ENCODE results near the gene LILRA6. TPM values are rescaled to one million over a fixed set of nuclear protein-coding genes. Genes with fewer than 3 reads are reported as not detected.

Gene LILRA6
- total RNA-seq, 1 donor from 2014 or later, result not detected

DNA sequence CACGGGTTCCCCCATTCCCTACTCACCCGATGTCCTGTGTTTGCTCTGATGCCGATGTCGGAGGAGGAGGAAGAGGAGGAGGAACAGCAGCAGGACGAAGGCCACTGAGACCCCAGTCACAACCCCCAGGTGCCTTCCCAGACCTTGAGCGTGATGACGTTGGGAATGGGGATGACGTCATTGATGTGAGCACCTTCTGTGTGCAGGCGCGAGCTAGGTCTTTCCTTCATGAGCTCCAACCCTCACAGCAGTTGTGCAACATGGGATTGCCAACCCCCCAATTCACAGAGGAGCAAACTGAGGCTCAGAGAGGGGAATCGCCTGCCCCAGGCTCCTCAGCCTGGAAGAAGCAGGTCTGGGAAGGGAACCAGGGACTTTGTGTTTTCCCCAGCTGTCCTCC is 10.3 kb upstream of the LILRA6 start:
- H3K4me3 Mint-ChIP-seq, result no peak overlapping the region
- no peaks in the 10 kb centered on the region for H3K9me3 Mint-ChIP-seq
- H3K36me3 Mint-ChIP-seq (ENCODE audit: low read depth), result no peaks in the 10 kb centered on the region
- no peak overlapping the region for H3K27ac Mint-ChIP-seq
- peaks cover 6% of the 10 kb centered on the region for H3K4me1 Mint-ChIP-seq
- peaks cover 10% of the 10 kb centered on the region for H3K27me3 Mint-ChIP-seq
- TF ChIP-seq, protein P1, sequence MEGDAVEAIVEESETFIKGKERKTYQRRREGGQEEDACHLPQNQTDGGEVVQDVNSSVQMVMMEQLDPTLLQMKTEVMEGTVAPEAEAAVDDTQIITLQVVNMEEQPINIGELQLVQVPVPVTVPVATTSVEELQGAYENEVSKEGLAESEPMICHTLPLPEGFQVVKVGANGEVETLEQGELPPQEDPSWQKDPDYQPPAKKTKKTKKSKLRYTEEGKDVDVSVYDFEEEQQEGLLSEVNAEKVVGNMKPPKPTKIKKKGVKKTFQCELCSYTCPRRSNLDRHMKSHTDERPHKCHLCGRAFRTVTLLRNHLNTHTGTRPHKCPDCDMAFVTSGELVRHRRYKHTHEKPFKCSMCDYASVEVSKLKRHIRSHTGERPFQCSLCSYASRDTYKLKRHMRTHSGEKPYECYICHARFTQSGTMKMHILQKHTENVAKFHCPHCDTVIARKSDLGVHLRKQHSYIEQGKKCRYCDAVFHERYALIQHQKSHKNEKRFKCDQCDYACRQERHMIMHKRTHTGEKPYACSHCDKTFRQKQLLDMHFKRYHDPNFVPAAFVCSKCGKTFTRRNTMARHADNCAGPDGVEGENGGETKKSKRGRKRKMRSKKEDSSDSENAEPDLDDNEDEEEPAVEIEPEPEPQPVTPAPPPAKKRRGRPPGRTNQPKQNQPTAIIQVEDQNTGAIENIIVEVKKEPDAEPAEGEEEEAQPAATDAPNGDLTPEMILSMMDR (IDR thresholded peaks at IDR 0.05), result no peak
- ChIA-PET POLR2A (interaction anchor here (0.6 kb wide), 1 partner anchor 50 kb away, joined by 3 read pairs; no protein-coding TSS in a partner anchor), CTCF (interaction anchor here (1.6 kb wide), 1 partner anchor 13 kb away, joined by 6 read pairs; no protein-coding TSS in a partner anchor)
- ATAC-seq (ENCODE audit: low read depth), result no peak
- intact Hi-C loops (cut with micrococcal nuclease), result no loop called here
- no peak for DNase-seq

DNA sequence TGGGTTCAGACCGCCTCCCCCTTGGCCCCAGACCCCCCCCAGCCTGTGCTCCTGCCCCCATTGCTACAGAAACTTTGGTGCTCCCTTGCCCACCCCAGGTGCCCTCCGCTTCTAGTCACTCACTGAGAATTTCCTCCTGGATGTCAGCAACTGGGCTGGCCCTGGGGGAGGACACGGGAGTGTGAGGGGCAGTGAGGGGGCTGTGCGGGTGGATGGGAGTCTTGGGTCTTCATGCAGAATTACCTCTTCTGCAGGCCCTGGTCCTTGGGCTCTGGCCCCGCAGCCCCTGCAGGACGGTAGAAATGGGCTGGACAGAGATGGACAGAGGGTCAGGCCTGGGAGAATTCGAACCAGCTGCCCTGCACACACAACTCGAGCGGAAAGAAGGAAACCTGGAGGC is 9.7 kb upstream of the LILRA6 start:
- H3K4me1 Mint-ChIP-seq, result peaks cover 10% of the 10 kb centered on the region
- H3K27me3 Mint-ChIP-seq, result peaks cover 10% of the 10 kb centered on the region
- H3K27ac Mint-ChIP-seq, result no peak overlapping the region
- intact Hi-C loops (cut with micrococcal nuclease), result no loop called here
- TF ChIP-seq, protein P1 (IDR thresholded peaks at IDR 0.05), result no peak
- ChIA-PET POLR2A (interaction anchor here (0.6 kb wide), 1 partner anchor 51 kb away, joined by 3 read pairs; no protein-coding TSS in a partner anchor), CTCF (no interaction called here)
- no peak overlapping the region for H3K4me3 Mint-ChIP-seq
- H3K36me3 Mint-ChIP-seq (ENCODE audit: low read depth), result no peaks in the 10 kb centered on the region
- no peak for DNase-seq
- H3K9me3 Mint-ChIP-seq, result no peaks in the 10 kb centered on the region
- ATAC-seq (ENCODE audit: low read depth), result no peak

DNA sequence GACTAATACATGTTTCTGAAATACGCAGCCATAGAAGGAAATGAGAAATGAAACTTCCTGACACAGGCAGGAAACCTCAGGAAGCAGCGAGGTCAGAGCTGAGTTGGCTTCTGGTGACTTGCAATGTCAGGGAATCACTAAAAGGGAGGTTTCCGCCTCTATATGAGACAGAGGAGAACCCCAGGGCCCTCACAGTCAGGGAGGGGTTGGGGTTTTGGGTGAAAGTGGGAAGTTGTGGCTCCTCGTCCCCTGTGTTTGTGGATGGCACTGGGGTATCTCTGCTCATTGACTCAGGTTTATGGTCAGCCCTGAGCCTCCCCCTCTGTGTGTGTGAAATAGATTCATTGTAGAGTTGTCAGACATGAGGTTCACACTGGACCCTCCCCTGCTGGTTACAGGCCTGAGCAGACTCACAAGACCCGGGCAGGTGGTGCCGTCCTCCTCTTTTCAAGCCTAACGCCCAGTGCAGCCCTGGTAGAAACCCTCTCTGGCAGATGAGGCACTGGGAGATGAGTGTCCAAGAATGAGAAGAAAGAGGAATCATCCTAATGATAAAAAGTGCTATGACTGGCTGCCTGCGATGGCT is 5.5 kb upstream of the LILRA6 start:
- Mint-ChIP-seq H3K4me3 (no peak overlapping the region), H3K36me3 (ENCODE audit: low read depth) (no peaks in the 10 kb centered on the region), H3K4me1 (peaks cover 10% of the 10 kb centered on the region), H3K27me3 (peaks cover 25% of the 10 kb centered on the region), H3K9me3 (no peaks in the 10 kb centered on the region), H3K27ac (no peak overlapping the region)
- ATAC-seq (ENCODE audit: low read depth), result peak; percentile 52
- no peak for DNase-seq
- ChIA-PET POLR2A (interaction anchor here (0.7 to 1.0 kb wide), 2 partner anchors 22 to 93 kb away, joined by 3 read pairs; no protein-coding TSS in a partner anchor), CTCF (no interaction called here)
- intact Hi-C loops (cut with micrococcal nuclease), result no loop called here
- TF ChIP-seq, protein P1 (IDR thresholded peaks at IDR 0.05), result no peak

DNA sequence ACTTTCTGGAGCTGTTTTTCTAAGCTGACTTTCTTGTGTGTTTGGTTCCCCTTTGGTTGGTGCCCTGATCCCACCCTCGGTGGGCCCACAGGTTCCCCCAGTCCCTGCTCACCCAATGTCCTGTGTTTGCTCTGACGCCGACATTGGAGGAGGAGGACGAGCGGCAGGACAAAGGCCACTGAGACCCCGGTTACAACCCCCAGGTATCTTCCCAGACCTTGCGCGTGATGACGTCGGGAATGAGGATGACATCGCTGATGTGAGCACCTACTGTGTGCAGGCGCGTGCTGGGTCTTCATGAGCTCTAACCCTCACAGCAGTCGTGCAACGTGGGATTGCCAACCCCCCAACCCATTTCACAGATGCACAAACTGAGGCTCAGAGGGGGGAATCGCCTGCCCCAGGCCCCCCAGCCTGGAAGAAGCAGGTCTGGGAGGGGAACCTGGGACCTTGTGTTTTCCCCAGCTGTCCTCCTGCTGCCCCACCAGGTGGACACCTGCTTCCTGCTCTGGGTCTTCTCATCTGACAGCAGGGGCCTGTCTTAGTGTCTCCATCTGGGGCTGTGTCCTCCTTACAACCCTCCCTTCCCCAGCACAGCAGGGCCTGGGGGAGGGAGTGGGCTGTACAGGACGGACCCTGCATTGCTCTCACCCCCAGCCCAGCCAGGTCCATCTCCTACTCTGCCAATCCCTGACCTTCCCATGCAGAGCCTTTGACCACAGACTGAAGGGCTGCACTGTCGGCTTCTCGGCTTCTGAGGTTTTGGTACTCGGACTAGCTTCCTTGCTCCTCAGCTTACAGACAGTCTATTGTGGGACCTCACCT is 4.7 kb upstream of the LILRA6 start:
- no peak for ATAC-seq (ENCODE audit: low read depth)
- no peak overlapping the region for H3K4me3 Mint-ChIP-seq

More for the DNA sequence above, 4.7 kb upstream of the LILRA6 start:
- H3K27me3 Mint-ChIP-seq, result peaks cover 18% of the 10 kb centered on the region
- peaks cover 10% of the 10 kb centered on the region for H3K4me1 Mint-ChIP-seq
- ChIA-PET CTCF (no interaction called here), POLR2A (interaction anchor here (0.7 to 1.0 kb wide), 2 partner anchors 23 to 93 kb away, joined by 3 read pairs; no protein-coding TSS in a partner anchor)
- intact Hi-C loops (cut with micrococcal nuclease), result no loop called here
- TF ChIP-seq, protein P1 (IDR thresholded peaks at IDR 0.05), result no peak
- H3K27ac Mint-ChIP-seq, result no peak overlapping the region
- no peaks in the 10 kb centered on the region for H3K9me3 Mint-ChIP-seq
- no peak for DNase-seq
- H3K36me3 Mint-ChIP-seq (ENCODE audit: low read depth), result no peaks in the 10 kb centered on the region
